Fibroblast of lung (primary cell): ENCODE results near the gene COQ10B. TPM values are rescaled to one million over a fixed set of nuclear protein-coding genes. Genes with fewer than 3 reads are reported as not detected.
"Not testable (repeated sequence)": the region's sequence is repeated elsewhere in the genome, so short reads cannot be mapped to it uniquely, and the experiment has no call there.

Experiments
- DNase-seq, 2 donors: peaks; one replicate each; pipeline versions ENCODE4 v3.0.0 to v3.0.0-alpha.2; 2010; ENCODE audit warnings: low read depth in 2 of 2
- H2AFZ ChIP-seq: 2 replicates; pipeline ENCODE4 v1.5.1; 2012; ENCODE audit warnings: low read length, control low read depth, inconsistent platforms
- H3K27ac ChIP-seq: 2 replicates; pipeline ENCODE4 v1.5.1; 2011; ENCODE audit warnings: low read length, control low read depth; ENCODE audit not compliant: insufficient read depth
- H3K27me3 ChIP-seq: 2 replicates; pipeline ENCODE4 v1.5.1; 2011; ENCODE audit warnings: mild to moderate bottlenecking, low read length; ENCODE audit not compliant: control insufficient read depth, insufficient read depth
- H3K36me3 ChIP-seq: 2 replicates; pipeline ENCODE4 v1.5.1; 2011; ENCODE audit warnings: low read length; ENCODE audit not compliant: control insufficient read depth, insufficient read depth
- H3K4me1 ChIP-seq: 2 replicates; pipeline ENCODE4 v1.5.1; 2011; ENCODE audit warnings: low read length; ENCODE audit not compliant: control insufficient read depth, insufficient read depth; ENCODE audit errors: extremely low read depth
- H3K4me2 ChIP-seq: 2 replicates; pipeline ENCODE4 v1.5.1; 2011; ENCODE audit warnings: low read length, control low read depth; ENCODE audit not compliant: insufficient read depth; ENCODE audit errors: extremely low read depth
- H3K4me3 ChIP-seq, 4 experiments: fragments of 200-600 bp in 1 of 4; sonication (generic) in 1 of 4; replicated peaks in 1 of 4; 2 replicates each; pipeline ENCODE4 v1.5.1; 2011 to 2016; ENCODE audit warnings: low read length in 4 of 4, low read depth in 3 of 4, mild to moderate bottlenecking in 3 of 4, control low read depth in 2 of 4, inconsistent platforms in 1 of 4, mixed read lengths in 1 of 4; ENCODE audit not compliant: insufficient read depth in 1 of 4; ENCODE audit errors: control extremely low read depth in 1 of 4
- H3K79me2 ChIP-seq: 2 replicates; pipeline ENCODE4 v1.5.1; 2012; ENCODE audit warnings: mild to moderate bottlenecking, low read length, inconsistent platforms; ENCODE audit not compliant: control insufficient read depth, insufficient read depth
- H3K9ac ChIP-seq: 2 replicates; pipeline ENCODE4 v1.5.1; 2011; ENCODE audit warnings: mild to moderate bottlenecking, low read length, control low read depth; ENCODE audit not compliant: insufficient read depth
- H3K9me3 ChIP-seq: 2 replicates; pipeline ENCODE4 v1.5.1; 2012; ENCODE audit warnings: low read depth, low read length; ENCODE audit not compliant: control insufficient read depth, insufficient read depth
- H4K20me1 ChIP-seq: 2 replicates; pipeline ENCODE4 v1.5.1; 2011; ENCODE audit warnings: low read length; ENCODE audit not compliant: control insufficient read depth, insufficient read depth; ENCODE audit errors: extremely low read depth
- CTCF ChIP-seq, 2 donors: IDR thresholded peaks in 1 of 2; conservative IDR thresholded peaks in 1 of 2; 1 replicate in 1 of 2; 2 replicates in 1 of 2; pipeline ENCODE4 v1.5.1; 2011 to 2012; ENCODE audit warnings: low read length in 2 of 2, control low read depth in 1 of 2, inconsistent platforms in 1 of 2, low read depth in 1 of 2, mild to moderate bottlenecking in 1 of 2
- EZH2 ChIP-seq: IDR thresholded peaks from 2 replicates; pipeline ENCODE4 v1.5.1; 2012; ENCODE audit warnings: low read length, control low read depth, mild to moderate bottlenecking; ENCODE audit errors: missing control alignments
- polyA plus RNA-seq, 2 donors: library from polyadenylated mRNA; depleted of rRNA in 1 of 2; stranded (reverse) in 1 of 2; unstranded in 1 of 2; fragments of >200 nt; gene quantifications; 2 replicates each; pipeline ENCODE4 v1.2.1, GENCODE V29; 2011 to 2012; ENCODE audit warnings: missing spikeins in 1 of 2
- total RNA-seq: library from RNA; depleted of rRNA; stranded (reverse); fragments of >200 nt; gene quantifications from 2 replicates; pipeline ENCODE4 v1.2.1, GENCODE V29; 2014

COQ10B gene
- total and polyA plus RNA-seq, 2 donors (not counting 1 experiment from before 2014, with no cell fraction given): 11.6 to 41.9 TPM

- Histone ChIP-seq H3K9me3 (no peaks in the 10 kb centered on the region), H3K27ac (no peak overlapping the region), H3K27me3 (no peaks in the 10 kb centered on the region), H3K4me1 (no peaks in the 10 kb centered on the region), H4K20me1 (no peaks in the 10 kb centered on the region), H3K4me2 (no peak overlapping the region), H3K36me3 (peaks cover 5% of the 10 kb centered on the region), H2AFZ (no peak overlapping the region), H3K79me2 (no peaks in the 10 kb centered on the region), H3K4me3 (no peak overlapping the region), H3K9ac (no peak overlapping the region)
- no peak for DNase-seq
- no peak for TF ChIP-seq CTCF (conservative IDR thresholded peaks at IDR 0.05 in 1 of 2, IDR thresholded peaks at IDR 0.05 in 1 of 2; ENCODE audit: low read depth in 1 of 2, low read length in 2 of 2)
- no peak for TF ChIP-seq EZH2
Observed at GRCh38 chr2:197480165-197481036, 27.0 kb downstream of the COQ10B start.

GRCh38 chr2:197484248-197484647 is 30.9 kb downstream of the COQ10B start:
- H3K4me3 ChIP-seq, H3K27ac ChIP-seq, H3K9ac ChIP-seq, DNase-seq, H3K4me2 ChIP-seq, H3K4me1 ChIP-seq, H3K79me2 ChIP-seq, H3K9me3 ChIP-seq, H3K27me3 ChIP-seq, H4K20me1 ChIP-seq, H3K36me3 ChIP-seq, H2AFZ ChIP-seq: not testable (repeated sequence)

GRCh38 chr2:197486175-197486574 is 32.8 kb downstream of the COQ10B start:
- Histone ChIP-seq H3K4me3 (no peak overlapping the region), H3K27me3 (no peaks in the 10 kb centered on the region), H3K9me3 (no peaks in the 10 kb centered on the region), H3K36me3 (peaks cover 7% of the 10 kb centered on the region), H3K9ac (no peak overlapping the region), H2AFZ (no peak overlapping the region), H3K27ac (no peak overlapping the region), H4K20me1 (no peaks in the 10 kb centered on the region), H3K4me2 (no peak overlapping the region), H3K4me1 (no peaks in the 10 kb centered on the region), H3K79me2 (no peaks in the 10 kb centered on the region)
- TF ChIP-seq EZH2 (no peak), CTCF (conservative IDR thresholded peaks at IDR 0.05 in 1 of 2, IDR thresholded peaks at IDR 0.05 in 1 of 2; ENCODE audit: low read depth in 1 of 2, low read length in 2 of 2) (no peak)
- DNase-seq: no peak
